HG02763 (cell line): ENCODE measurements around the gene RGS6.
"Not testable (repeated sequence)": the region's sequence is repeated elsewhere in the genome, so short reads cannot be mapped to it uniquely, and the experiment has no call there.

ENCODE experiments used
- ATAC-seq: cut with Tn5 transposase; IDR thresholded peaks from one replicate; pipeline ENCODE4 v1.9.1; 2021; ENCODE audit warnings: mild to moderate bottlenecking, moderate library complexity; ENCODE audit not compliant: unreplicated experiment

The RGS6 gene

GRCh38 chr14:71932229-71932981 lies at the start of gene RGS6:
Gene RGS6 (plus strand): TSS chr14:71932429.
- ATAC-seq = no peak

GRCh38 chr14:71883094-71883493 lies 49.1 kb upstream of the RGS6 start:
- no peak for ATAC-seq

GRCh38 chr14:71885301-71885700 lies 46.9 kb upstream of the RGS6 start:
- ATAC-seq = no peak

GRCh38 chr14:71887802-71888201 lies 44.4 kb upstream of the RGS6 start:
- not testable (repeated sequence) for ATAC-seq

GRCh38 chr14:71890541-71890940 lies 41.7 kb upstream of the RGS6 start:
- ATAC-seq = no peak

- ATAC-seq = no peak
Measured at GRCh38 chr14:71891185-71891584, 41.0 kb upstream of the RGS6 start.

GRCh38 chr14:71891970-71892369 lies 40.3 kb upstream of the RGS6 start:
- ATAC-seq = no peak

GRCh38 chr14:71905031-71905430 lies 27.2 kb upstream of the RGS6 start:
- no peak for ATAC-seq

GRCh38 chr14:71905860-71906259 lies 26.4 kb upstream of the RGS6 start:
- ATAC-seq = no peak

GRCh38 chr14:71907793-71908515 lies 24.3 kb upstream of the RGS6 start:
- ATAC-seq = no peak

- ATAC-seq = no peak
Measured at GRCh38 chr14:71911669-71912068, 20.6 kb upstream of the RGS6 start.

GRCh38 chr14:71913342-71913741 lies 18.9 kb upstream of the RGS6 start:
- ATAC-seq = no peak

- no peak for ATAC-seq
Measured at GRCh38 chr14:71918955-71919354, 13.3 kb upstream of the RGS6 start.

- ATAC-seq = no peak
Measured at GRCh38 chr14:71923513-71923912, 8.7 kb upstream of the RGS6 start.

GRCh38 chr14:71931492-71932228 lies 569 bp upstream of the RGS6 start:
- no peak for ATAC-seq

- ATAC-seq = no peak
Measured at GRCh38 chr14:71933001-71933587, 865 bp downstream of the RGS6 start.

GRCh38 chr14:71938273-71938672 lies 6.0 kb downstream of the RGS6 start:
- not testable (repeated sequence) for ATAC-seq

GRCh38 chr14:71939344-71939743 lies 7.1 kb downstream of the RGS6 start:
- ATAC-seq = not testable (repeated sequence)

- not testable (repeated sequence) for ATAC-seq
Measured at GRCh38 chr14:71940500-71940899, 8.3 kb downstream of the RGS6 start.

GRCh38 chr14:71941616-71942015 lies 9.4 kb downstream of the RGS6 start:
- ATAC-seq = not testable (repeated sequence)
